ENCODE results near the gene INCA1. TPM values are rescaled to one million over a fixed set of nuclear protein-coding genes. Genes with fewer than 3 reads are reported as not detected.
A peak's percentile ranks its signal among the peaks of the same experiment; 100 is the strongest.

Gene INCA1
- polyA plus RNA-seq, 1 of the 3 experiments (the other 2 are of a cell fraction), result 1.2 TPM

DNA sequence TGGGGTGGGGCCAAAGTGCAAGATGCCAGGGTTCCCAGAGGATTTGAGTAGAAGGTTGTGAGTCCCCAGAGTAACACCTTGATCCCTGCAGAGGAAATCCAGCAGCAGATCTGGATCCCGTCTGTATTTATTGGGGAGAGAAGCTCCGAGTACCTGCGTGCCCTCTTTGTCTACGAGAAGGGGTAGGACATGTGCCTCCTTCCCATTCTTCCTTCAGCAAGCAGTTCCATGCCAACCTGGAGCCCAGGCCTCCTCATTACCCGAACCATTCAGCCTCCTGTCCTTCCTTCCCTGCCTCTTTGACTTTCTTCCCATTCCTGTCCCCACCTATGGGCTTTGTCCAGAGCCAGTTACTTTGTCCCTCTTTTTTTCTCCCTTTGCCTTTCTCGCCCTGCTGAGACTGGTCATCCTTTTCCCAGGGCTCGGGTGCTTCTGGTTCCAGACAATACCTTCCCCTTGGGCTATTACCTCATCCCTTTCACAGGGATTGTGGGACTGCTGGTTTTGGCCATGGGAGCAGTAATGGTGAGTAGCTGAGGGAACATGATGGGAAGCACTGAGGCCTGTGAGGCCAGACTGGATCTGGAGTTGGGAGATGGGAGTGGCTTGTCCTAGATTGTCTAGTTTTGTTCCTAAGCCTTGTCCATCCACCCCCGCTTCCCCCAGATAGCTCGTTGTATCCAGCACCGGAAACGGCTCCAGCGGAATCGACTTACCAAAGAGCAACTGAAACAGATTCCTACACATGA is 54.4 kb downstream of the INCA1 start (continued):
- TF ChIP-seq, protein P1, sequence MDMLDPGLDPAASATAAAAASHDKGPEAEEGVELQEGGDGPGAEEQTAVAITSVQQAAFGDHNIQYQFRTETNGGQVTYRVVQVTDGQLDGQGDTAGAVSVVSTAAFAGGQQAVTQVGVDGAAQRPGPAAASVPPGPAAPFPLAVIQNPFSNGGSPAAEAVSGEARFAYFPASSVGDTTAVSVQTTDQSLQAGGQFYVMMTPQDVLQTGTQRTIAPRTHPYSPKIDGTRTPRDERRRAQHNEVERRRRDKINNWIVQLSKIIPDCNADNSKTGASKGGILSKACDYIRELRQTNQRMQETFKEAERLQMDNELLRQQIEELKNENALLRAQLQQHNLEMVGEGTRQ (IDR thresholded peaks at IDR 0.05; ENCODE audit: borderline replicate concordance, low read depth, low read length), result no peak
- TF ChIP-seq TEAD4 (IDR thresholded peaks at IDR 0.05; ENCODE audit: borderline replicate concordance, insufficient read depth) (no peak), ELF1 (IDR thresholded peaks at IDR 0.05) (no peak), FOXM1 (IDR thresholded peaks at IDR 0.05; ENCODE audit: low read depth) (no peak)

DNA sequence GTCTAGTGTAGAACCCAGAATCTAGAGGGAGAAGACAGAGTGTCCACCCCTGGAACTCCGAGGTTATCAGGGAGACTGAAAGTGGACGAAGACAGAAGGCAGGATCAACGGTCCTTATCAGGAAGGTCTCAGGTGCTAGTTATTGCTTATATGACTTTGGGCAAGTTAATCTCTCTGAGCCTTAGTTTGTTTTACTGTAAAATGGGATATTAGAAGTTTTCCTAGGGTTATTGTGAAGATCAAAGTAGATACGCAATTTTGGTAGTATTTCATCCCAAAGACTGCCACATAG is 56.1 kb downstream of the INCA1 start:
- no peak for TF ChIP-seq FOXJ3 (CRISPR knock-in tag; IDR thresholded peaks at IDR 0.05)
- no peak for TF ChIP-seq FOSL2 (IDR thresholded peaks at IDR 0.05; ENCODE audit: borderline replicate concordance, low read depth)
- no peak for TF ChIP-seq JUND (IDR thresholded peaks at IDR 0.05)
- no peak for TF ChIP-seq CHD2 (IDR thresholded peaks at IDR 0.05; ENCODE audit: low read length, partially characterized antibody)
- no peak for TF ChIP-seq GABPA (IDR thresholded peaks at IDR 0.05; ENCODE audit: low read depth)
- TF ChIP-seq, protein P2, sequence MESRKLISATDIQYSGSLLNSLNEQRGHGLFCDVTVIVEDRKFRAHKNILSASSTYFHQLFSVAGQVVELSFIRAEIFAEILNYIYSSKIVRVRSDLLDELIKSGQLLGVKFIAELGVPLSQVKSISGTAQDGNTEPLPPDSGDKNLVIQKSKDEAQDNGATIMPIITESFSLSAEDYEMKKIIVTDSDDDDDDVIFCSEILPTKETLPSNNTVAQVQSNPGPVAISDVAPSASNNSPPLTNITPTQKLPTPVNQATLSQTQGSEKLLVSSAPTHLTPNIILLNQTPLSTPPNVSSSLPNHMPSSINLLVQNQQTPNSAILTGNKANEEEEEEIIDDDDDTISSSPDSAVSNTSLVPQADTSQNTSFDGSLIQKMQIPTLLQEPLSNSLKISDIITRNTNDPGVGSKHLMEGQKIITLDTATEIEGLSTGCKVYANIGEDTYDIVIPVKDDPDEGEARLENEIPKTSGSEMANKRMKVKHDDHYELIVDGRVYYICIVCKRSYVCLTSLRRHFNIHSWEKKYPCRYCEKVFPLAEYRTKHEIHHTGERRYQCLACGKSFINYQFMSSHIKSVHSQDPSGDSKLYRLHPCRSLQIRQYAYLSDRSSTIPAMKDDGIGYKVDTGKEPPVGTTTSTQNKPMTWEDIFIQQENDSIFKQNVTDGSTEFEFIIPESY (IDR thresholded peaks at IDR 0.05; ENCODE audit: borderline replicate concordance, low read depth), result no peak
- TF ChIP-seq ELF1 (IDR thresholded peaks at IDR 0.05), result no peak
- TF ChIP-seq TAF1 (IDR thresholded peaks at IDR 0.05; ENCODE audit: borderline replicate concordance, low read depth, low read length), result no peak
- TF ChIP-seq TCF12 (IDR thresholded peaks at IDR 0.05), result no peak
- TF ChIP-seq NRF1 (IDR thresholded peaks at IDR 0.05; ENCODE audit: low read depth, low read length), result no peak
- TF ChIP-seq TEAD4 (IDR thresholded peaks at IDR 0.05; ENCODE audit: borderline replicate concordance, insufficient read depth), result no peak
- TF ChIP-seq RXRA (IDR thresholded peaks at IDR 0.05; ENCODE audit: borderline replicate concordance, low read depth), result no peak
- no peak for TF ChIP-seq EZH2phosphoT487 (IDR thresholded peaks at IDR 0.05; ENCODE audit: borderline replicate concordance, low read depth)
- TF ChIP-seq GATA2 (CRISPR knock-in tag; IDR thresholded peaks at IDR 0.05), result no peak
- TF ChIP-seq, protein P3, sequence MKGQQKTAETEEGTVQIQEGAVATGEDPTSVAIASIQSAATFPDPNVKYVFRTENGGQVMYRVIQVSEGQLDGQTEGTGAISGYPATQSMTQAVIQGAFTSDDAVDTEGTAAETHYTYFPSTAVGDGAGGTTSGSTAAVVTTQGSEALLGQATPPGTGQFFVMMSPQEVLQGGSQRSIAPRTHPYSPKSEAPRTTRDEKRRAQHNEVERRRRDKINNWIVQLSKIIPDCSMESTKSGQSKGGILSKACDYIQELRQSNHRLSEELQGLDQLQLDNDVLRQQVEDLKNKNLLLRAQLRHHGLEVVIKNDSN (IDR thresholded peaks at IDR 0.05; ENCODE audit: borderline replicate concordance, low read depth), result no peak
- TF ChIP-seq FOXM1 (IDR thresholded peaks at IDR 0.05; ENCODE audit: low read depth), result no peak
- Histone ChIP-seq H3F3A (replicated peaks; ENCODE audit: insufficient read depth) (peaks cover 55% of the 10 kb centered on the region), H3K4me2 (peak overlapping the region; percentile 97), H3K9ac (peak overlapping the region; percentile 83), H4K20me1 (ENCODE audit: insufficient read depth) (peaks cover 32% of the 10 kb centered on the region), H3K27ac (ENCODE audit: low read depth in 2 of 2, low read length in 1 of 2) (peak overlapping the region; percentile 94 to 98), H3K9me3 (no peaks in the 10 kb centered on the region), H3K27me3 (ENCODE audit: insufficient read depth) (no peaks in the 10 kb centered on the region), H3K4me1 (ENCODE audit: control insufficient read depth in 1 of 2, insufficient read depth in 2 of 2, low read depth in 1 of 2, low read length in 1 of 2) (peaks cover 23 to 40% of the 10 kb centered on the region in 2 experiments), H2AFZ (ENCODE audit: low read depth) (no peak overlapping the region), H3K36me3 (replicated peaks in 1 of 2; ENCODE audit: control insufficient read depth in 1 of 2, insufficient read depth in 2 of 2, low read length in 1 of 2) (peaks cover 32 to 46% of the 10 kb centered on the region in 2 experiments), H3K79me2 (ENCODE audit: insufficient read depth) (peaks cover 75% of the 10 kb centered on the region), H3K4me3 (ENCODE audit: low read depth in 2 of 2, low read length in 1 of 2) (peak overlapping the region; percentile 80 to 86), H3K9me2 (no peaks in the 10 kb centered on the region)
- CTCF ChIA-PET, result interaction anchor here (1.5 to 3.9 kb wide), 2 partner anchors 32 to 46 kb away, joined by 4 to 29 read pairs; partner anchors contain the start of gene CAMTA2
- WGBS (ENCODE audit: low lambda C conversion rate), result 25% methylated on average over 4 of the region's 4 CpGs
- no peak for DNase-seq
- POLR2A ChIA-PET, result interaction anchor here (2.0 kb wide), 1 partner anchor 11 kb away, joined by 16 read pairs; the partner anchor contains the start of gene ENO3
